ENCODE data around the gene LGR6. TPM values are rescaled to one million over a fixed set of nuclear protein-coding genes. Genes with fewer than 3 reads are reported as not detected.

The LGR6 gene
- total RNA-seq, 3 donors from 2014 or later, result 2.6 to 11.3 TPM; not detected in 1

GRCh38 chr1:202203238-202204039 lies 9.8 kb downstream of the LGR6 start:
- intact Hi-C loops (cut with DNase I; ENCODE audit: low total_unique reads), result no loop called here
- TF ChIP-seq POLR2A (IDR thresholded peaks at IDR 0.05), result no peak
- no peak for TF ChIP-seq POLR2AphosphoS5 (IDR thresholded peaks at IDR 0.05)
- no peak for TF ChIP-seq CTCF (IDR thresholded peaks at IDR 0.05)
- Histone ChIP-seq H3K4me1 (peaks cover 0 to 7% of the 10 kb centered on the region in 2 donors), H3K27ac (no peak overlapping the region), H3K4me3 (no peak overlapping the region), H3K36me3 (no peaks in the 10 kb centered on the region), H3K9me3 (no peaks in the 10 kb centered on the region), H3K27me3 (no peaks in the 10 kb centered on the region)
- DNase-seq (ENCODE audit: low spot score in 2 of 2), result no peak

- TF ChIP-seq CTCF (IDR thresholded peaks at IDR 0.05) (no peak), POLR2A (IDR thresholded peaks at IDR 0.05) (no peak), POLR2AphosphoS5 (IDR thresholded peaks at IDR 0.05) (no peak)
- Histone ChIP-seq H3K4me3 (no peak overlapping the region), H3K27me3 (peaks cover 0 to 4% of the 10 kb centered on the region in 2 donors), H3K27ac (no peak overlapping the region), H3K4me1 (peaks cover 0 to 3% of the 10 kb centered on the region in 2 donors), H3K9me3 (no peaks in the 10 kb centered on the region), H3K36me3 (no peaks in the 10 kb centered on the region)
- intact Hi-C loops (cut with DNase I; ENCODE audit: low total_unique reads), result no loop called here
- DNase-seq (ENCODE audit: low spot score in 2 of 2), result no peak
Measured at GRCh38 chr1:202204065-202204464, 10.5 kb downstream of the LGR6 start.

- TF ChIP-seq CTCF (IDR thresholded peaks at IDR 0.05) (no peak), POLR2A (IDR thresholded peaks at IDR 0.05) (no peak), POLR2AphosphoS5 (IDR thresholded peaks at IDR 0.05) (no peak)
- peaks cover 0 to 4% of the 10 kb centered on the region in 2 donors for H3K27me3 ChIP-seq
- intact Hi-C loops (cut with DNase I; ENCODE audit: low total_unique reads), result no loop called here
- no peaks in the 10 kb centered on the region for H3K4me1 ChIP-seq
- no peak overlapping the region for H3K27ac ChIP-seq
- H3K9me3 ChIP-seq, result no peaks in the 10 kb centered on the region
- no peak overlapping the region for H3K4me3 ChIP-seq
- no peaks in the 10 kb centered on the region for H3K36me3 ChIP-seq
- no peak for DNase-seq (ENCODE audit: low spot score in 2 of 2)
Measured at GRCh38 chr1:202205523-202206190, 12.1 kb downstream of the LGR6 start.

GRCh38 chr1:202207292-202207691 lies 13.7 kb downstream of the LGR6 start:
- intact Hi-C loops (cut with DNase I; ENCODE audit: low total_unique reads), result no loop called here
- DNase-seq (ENCODE audit: low spot score in 2 of 2), result no peak
- no peak overlapping the region for H3K4me3 ChIP-seq
- no peak overlapping the region for H3K27ac ChIP-seq
- H3K36me3 ChIP-seq, result no peaks in the 10 kb centered on the region
- peaks cover 0 to 4% of the 10 kb centered on the region in 2 donors for H3K27me3 ChIP-seq
- no peaks in the 10 kb centered on the region for H3K9me3 ChIP-seq
- TF ChIP-seq POLR2A (IDR thresholded peaks at IDR 0.05), result no peak
- TF ChIP-seq POLR2AphosphoS5 (IDR thresholded peaks at IDR 0.05), result no peak
- no peak for TF ChIP-seq CTCF (IDR thresholded peaks at IDR 0.05)
- no peaks in the 10 kb centered on the region for H3K4me1 ChIP-seq

- no peaks in the 10 kb centered on the region for H3K36me3 ChIP-seq
- intact Hi-C loops (cut with DNase I; ENCODE audit: low total_unique reads), result no loop called here
- no peak overlapping the region for H3K27ac ChIP-seq
- no peak for DNase-seq (ENCODE audit: low spot score in 2 of 2)
- no peaks in the 10 kb centered on the region for H3K4me1 ChIP-seq
- H3K27me3 ChIP-seq, result peaks cover 0 to 4% of the 10 kb centered on the region in 2 donors
- no peaks in the 10 kb centered on the region for H3K9me3 ChIP-seq
- no peak overlapping the region for H3K4me3 ChIP-seq
- no peak for TF ChIP-seq POLR2AphosphoS5 (IDR thresholded peaks at IDR 0.05)
- no peak for TF ChIP-seq POLR2A (IDR thresholded peaks at IDR 0.05)
- TF ChIP-seq CTCF (IDR thresholded peaks at IDR 0.05), result no peak
Measured at GRCh38 chr1:202208351-202208857, 14.8 kb downstream of the LGR6 start.

Data from breast epithelium (tissue), 4 donors.